ENCODE data around the gene TTC21B.
"Not testable (repeated sequence)": the region's sequence is repeated elsewhere in the genome, so short reads cannot be mapped to it uniquely, and the experiment has no call there.

Gene TTC21B

GRCh38 chr2:165953655-165954606 lies at the start of gene TTC21B:
TSS of gene TTC21B (minus strand) at chr2:165953776. CDS start at chr2:165953705, 71 bp downstream.
- peak; percentile 94 for DNase-seq (ENCODE audit: low spot score)

GRCh38 chr2:166000401-166000800 lies 46.8 kb upstream of the TTC21B start:
- no peak for DNase-seq (ENCODE audit: low spot score)

DNA sequence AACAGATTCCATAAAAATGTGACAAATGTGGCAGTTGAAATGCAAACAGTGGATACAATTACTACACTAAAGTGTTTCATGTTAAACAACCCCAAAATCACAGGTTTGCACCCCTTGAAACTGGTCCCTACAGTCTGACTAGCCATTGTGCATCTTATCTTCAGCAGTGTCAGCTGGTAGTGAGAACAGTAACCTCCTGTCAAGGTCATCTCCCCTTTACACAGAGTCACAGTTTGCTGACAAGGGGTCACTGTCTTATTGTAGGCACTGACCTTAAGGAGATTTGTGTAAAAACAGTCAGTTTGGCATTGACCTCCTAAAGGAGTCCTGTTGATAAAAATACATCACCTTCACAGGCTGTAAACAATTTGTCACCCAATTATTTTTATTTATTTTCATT lies 37.3 kb upstream of the TTC21B start:
- no peak for DNase-seq (ENCODE audit: low spot score)

DNA sequence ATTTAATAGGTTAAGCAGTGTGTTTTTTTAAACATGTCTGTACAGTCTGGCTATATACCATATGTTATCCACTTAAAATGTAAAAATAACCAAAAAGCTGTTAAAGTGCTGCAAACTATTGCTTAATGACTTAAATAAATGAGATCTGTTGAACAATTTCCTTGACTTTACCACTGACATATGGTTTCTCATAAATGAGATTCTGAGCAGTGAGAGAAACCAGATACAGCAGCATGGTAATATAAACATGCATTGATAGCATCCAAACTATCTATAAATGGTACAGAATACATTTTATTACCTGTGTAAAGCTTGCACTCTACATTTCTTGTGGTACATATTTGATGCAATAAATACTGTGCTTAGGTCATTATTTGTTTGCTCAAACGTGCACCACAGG lies 36.3 kb upstream of the TTC21B start:
- DNase-seq (ENCODE audit: low spot score), result no peak

DNA sequence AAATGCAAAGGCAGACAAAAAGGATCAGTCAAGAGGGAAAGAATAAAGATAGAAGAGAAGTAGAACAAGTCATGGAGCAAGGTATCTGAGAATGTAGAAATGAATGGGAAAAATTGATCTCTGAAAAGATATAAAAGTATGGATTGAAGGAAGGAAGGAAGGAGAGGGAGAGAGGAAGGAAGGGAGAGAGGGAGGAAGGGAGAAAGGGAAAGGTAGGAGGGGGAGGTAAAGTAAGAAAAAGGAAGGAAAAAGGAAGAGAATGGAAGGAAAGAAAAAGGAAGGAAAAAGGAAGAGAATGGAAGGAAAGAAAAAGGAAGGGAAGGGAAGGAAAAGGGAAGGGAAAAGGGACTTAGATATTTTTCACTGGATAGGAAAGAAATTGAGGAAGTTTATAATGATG lies 31.5 kb upstream of the TTC21B start:
- DNase-seq (ENCODE audit: low spot score), result no peak

DNA sequence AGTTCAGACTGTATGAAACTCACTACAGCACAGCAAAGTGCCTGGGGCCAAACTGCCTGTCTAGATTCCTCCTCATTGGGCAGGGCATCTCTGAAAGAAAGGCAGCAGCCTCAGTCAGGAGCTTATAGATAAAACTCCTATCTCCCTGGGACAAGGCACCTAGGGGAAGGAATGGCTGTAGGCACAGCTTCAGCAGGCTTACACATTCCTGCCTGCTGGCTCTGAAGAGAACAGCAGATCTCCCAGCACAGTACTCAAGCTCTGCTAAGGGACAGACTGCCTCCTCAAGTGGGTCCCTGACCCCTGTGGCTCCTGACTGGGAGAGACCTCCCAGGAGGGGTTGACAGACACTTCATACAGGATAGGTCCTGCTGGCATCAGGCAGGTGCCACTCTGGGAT lies 18.6 kb upstream of the TTC21B start:
- not testable (repeated sequence) for DNase-seq (ENCODE audit: low spot score)

- DNase-seq (ENCODE audit: low spot score), result no peak
Measured at GRCh38 chr2:165970663-165971062, 17.1 kb upstream of the TTC21B start.

DNA sequence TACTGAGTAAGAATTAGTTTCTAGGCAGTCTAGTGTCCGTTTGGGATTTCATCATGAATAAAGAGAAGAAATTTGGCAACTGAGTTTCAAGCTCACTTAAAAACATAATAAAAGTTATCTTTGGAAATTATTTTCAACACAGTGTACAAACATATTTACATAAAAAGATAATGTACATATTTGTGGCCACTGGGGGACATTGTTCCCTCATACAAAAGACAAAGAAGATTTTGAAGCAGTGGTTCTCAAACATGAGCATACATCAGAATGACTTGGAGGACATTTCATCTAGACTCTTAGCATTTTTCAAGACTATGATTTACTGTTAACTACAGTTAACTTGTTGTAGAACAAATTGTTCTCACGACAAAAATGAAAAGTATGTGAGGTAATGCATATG lies 15.7 kb upstream of the TTC21B start:
- DNase-seq (ENCODE audit: low spot score), result no peak

GRCh38 chr2:165967746-165968145 lies 14.2 kb upstream of the TTC21B start:
- no peak for DNase-seq (ENCODE audit: low spot score)

GRCh38 chr2:165961818-165962217 lies 8.2 kb upstream of the TTC21B start:
- no peak for DNase-seq (ENCODE audit: low spot score)

GRCh38 chr2:165959371-165959770 lies 5.8 kb upstream of the TTC21B start:
- DNase-seq (ENCODE audit: low spot score), result no peak

GRCh38 chr2:165958313-165958960 lies 4.9 kb upstream of the TTC21B start:
- DNase-seq (ENCODE audit: low spot score), result no peak

DNA sequence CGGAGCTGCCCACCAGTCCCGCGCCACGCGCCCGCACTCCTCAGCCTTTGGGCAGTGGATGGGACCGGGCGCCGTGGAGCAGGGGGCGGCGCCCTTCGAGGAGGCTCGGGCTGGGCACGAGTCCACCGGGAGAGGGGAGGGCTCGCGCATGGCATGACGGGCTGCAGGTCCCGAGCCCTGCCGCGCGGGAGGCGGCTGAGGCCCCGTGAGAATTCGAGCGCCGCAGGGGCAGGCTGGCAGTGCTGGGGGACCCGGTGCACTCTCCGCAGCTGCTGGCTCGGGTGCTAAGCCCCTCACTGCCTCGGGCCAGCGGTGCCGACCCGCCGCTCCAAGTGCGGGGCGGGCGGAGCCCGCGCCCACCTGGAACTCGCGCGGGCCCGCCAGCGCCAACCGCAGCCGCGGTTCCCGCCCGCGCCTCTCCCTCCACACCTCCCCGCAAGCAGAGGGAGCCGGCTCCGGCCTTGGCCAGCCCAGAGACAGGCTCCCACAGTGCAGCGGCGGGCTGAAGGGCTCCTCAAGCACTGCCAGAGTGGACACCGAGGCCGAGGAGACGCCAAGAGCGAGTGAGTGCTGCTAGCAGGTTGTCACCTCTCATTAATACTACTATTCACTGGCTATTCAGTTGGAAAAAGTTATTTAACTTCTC lies 3.6 kb upstream of the TTC21B start:
- DNase-seq (ENCODE audit: low spot score), result no peak

GRCh38 chr2:165953306-165953654 lies 296 bp downstream of the TTC21B start:
- peak; percentile 55 for DNase-seq (ENCODE audit: low spot score)

- peak; percentile 37 for DNase-seq (ENCODE audit: low spot score)
Measured at GRCh38 chr2:165952741-165953211, 800 bp downstream of the TTC21B start.

DNA sequence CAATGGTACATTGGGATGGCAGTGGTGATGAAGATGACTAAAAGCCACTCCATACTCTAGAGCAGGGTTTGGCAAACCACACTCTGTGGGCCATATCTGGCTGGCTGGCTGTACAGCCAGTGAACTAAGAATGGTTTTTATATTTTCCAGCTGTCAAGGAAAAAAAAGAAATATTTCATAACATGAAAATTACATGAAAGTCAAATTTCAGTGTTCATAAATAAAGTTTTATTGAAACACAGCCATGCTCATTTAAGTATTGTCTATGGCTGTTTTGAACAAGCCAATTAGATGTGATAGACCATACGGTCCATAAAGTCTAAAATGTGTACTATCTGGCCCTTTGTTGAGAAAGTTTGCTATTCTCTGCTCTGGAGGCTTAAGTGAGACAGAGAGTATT lies 1.5 kb downstream of the TTC21B start:
- DNase-seq (ENCODE audit: low spot score), result no peak

DNA sequence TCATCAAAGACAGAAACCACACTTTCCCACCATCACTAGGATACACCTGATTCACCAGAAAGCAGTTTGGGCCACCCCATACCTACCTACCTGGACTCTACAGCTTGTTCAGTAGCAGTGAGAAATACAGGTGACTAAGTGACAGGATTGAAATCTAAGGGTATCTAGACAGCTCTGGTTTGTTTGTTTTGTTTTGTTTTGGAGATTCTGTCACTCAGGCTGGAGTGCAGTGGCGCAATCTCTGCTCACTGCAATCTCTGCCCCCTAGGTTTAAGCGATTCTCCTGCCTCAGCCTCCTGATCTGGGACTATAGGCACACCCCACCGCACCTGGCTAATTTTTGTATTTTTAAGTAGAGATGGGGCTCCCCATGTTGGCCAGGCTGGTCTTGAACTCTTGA lies 3.1 kb downstream of the TTC21B start:
- DNase-seq (ENCODE audit: low spot score), result no peak

- no peak for DNase-seq (ENCODE audit: low spot score)
Measured at GRCh38 chr2:165941827-165942226, 11.7 kb downstream of the TTC21B start.

- DNase-seq (ENCODE audit: low spot score), result no peak
Measured at GRCh38 chr2:165938237-165938636, 15.3 kb downstream of the TTC21B start.

DNA sequence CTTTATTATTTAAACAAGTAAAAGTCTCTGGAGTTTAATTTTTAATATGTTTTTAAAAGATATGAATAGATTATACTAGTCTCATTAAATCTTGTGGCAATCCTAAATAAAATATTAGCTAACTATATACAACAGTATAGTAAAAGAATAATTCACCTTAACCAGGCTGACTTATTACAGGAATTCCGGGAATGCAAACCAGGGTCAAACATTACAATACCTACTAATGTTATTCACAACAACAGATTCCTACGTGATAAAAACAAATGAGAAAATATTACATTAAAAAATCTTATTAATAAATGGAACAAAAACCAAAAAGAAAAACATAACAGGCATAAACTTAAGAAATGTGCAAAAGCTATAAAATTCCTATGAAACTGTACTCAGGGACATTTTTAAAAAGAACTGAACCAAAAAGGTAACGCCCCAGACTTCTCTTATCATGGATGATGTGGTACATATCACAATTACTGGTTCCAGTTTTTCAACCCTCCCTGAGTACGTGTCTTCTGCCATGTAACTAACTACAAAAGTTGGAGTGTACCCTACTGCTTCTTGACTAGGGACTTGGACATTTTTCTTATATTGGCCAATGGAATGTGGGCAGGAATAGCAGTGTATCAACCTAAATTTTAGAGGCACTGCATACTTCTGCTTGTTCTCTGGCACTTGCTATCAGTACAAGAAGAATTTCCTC lies 20.2 kb downstream of the TTC21B start:
- no peak for DNase-seq (ENCODE audit: low spot score)

GRCh38 chr2:165927774-165928173 lies 25.8 kb downstream of the TTC21B start:
- DNase-seq (ENCODE audit: low spot score), result no peak

- DNase-seq (ENCODE audit: low spot score), result no peak
Measured at GRCh38 chr2:165927353-165927752, 26.2 kb downstream of the TTC21B start.

Data from HuH-7 (cell line).